CD4-positive, alpha-beta T cell treated with Interleukin-6 for 4 hours (primary cell): Measurements from ENCODE around the gene CHL1.

ENCODE experiments used
- DNase-seq: peaks from one replicate; pipeline ENCODE4 v3.0.0-alpha.2; 2020; ENCODE audit warnings: mixed read lengths

CHL1 gene

GRCh38 chr3:217099-217813, 20.7 kb downstream of the CHL1 start:
- no peak for DNase-seq

- no peak for DNase-seq
Measured at GRCh38 chr3:217948-218347, 21.4 kb downstream of the CHL1 start.

DNA sequence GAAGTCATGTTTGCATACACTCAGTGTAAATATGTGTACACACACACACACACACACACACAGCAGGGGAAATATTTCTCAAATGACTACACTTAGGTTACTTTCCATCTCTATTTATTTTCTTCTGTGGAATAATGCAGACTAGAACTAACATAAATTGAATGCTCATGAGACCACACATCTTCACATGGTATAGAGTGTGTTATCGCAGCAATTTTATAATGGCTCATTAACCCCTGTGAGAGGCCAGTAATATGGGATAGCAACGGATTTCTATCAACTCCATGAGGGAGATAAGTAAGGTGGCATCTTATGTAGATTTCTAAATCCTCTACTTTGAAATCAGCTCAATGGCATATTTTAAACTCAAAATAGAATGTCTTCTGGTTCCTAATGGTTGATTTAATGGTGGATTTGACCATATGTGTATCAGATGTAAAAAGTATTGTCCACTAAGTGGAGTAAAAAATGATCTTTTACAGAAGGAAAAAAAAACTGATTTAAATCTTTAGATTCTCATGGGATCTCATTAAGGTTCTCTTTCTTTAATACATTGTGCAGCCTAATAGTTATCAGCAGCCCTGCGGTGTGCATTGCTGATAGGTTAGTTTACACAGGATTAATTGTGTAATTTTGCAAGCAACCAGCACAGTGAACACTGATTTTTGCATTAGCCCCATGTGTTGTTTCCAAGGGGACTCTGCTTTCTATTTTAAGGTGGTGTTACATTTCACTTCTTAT, 32.0 kb downstream of the CHL1 start:
- DNase-seq = no peak

GRCh38 chr3:229183-229661, 32.7 kb downstream of the CHL1 start:
- DNase-seq = no peak

DNA sequence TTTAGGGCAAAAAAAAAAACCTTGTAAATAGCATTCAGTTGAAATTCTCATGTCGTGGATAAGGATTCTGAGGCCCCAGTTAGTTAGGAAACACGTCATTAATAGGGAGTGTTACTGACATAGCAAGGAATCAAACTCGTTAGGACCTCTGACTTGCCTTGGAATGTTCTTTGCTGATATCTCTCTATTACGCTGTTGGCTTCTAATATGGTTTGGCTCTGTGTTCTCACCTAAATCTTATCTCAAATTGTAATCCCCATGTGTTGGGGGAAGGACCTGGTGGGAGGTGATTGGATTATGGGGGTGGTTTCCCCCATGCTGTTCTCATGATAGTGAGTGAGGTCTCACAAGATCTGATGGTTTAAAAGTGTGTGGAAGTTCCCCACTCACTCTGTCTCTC, 40.3 kb downstream of the CHL1 start:
- no peak for DNase-seq

- no peak for DNase-seq
Measured at GRCh38 chr3:242602-243355, 46.2 kb downstream of the CHL1 start.

GRCh38 chr3:243356-243725, 46.8 kb downstream of the CHL1 start:
- DNase-seq = no peak

DNA sequence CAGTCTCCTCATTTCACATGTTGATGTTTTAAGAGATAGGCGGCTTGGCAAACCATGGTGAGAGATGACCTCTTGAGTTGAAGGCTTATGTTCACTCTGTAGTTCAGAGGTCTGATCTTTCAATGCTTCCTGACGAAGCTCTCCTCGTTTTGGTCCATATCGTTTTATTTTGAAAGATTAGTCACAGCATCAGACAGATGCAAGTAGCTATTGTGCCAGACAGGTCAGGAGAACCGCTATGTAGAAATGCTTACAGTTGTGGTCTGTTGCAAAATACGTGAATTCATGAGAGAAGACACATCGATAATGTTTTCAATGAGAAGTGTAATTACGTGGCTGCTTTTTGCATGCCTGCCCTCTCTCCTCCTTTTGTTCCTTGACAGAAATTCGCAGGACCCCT, 47.5 kb downstream of the CHL1 start:
- DNase-seq = no peak

DNA sequence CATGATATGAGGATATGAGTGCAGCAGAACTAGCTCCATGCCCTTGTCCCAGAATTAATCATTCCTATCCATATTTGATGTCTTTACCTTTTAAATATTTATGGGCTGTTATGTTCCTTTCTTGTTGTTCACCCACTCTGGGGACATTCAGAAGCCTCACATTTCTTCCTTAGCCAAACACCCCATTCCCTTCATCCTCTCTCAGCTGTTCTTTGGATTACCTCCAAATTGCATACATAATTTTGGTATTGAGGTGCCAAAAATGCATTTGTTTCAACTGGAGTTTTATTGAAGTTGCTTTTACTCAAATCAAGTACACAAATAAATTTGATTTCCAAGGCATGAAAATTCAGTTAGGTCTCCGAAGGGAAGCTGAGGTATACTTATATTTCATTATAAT, 51.4 kb downstream of the CHL1 start:
- no peak for DNase-seq

DNA sequence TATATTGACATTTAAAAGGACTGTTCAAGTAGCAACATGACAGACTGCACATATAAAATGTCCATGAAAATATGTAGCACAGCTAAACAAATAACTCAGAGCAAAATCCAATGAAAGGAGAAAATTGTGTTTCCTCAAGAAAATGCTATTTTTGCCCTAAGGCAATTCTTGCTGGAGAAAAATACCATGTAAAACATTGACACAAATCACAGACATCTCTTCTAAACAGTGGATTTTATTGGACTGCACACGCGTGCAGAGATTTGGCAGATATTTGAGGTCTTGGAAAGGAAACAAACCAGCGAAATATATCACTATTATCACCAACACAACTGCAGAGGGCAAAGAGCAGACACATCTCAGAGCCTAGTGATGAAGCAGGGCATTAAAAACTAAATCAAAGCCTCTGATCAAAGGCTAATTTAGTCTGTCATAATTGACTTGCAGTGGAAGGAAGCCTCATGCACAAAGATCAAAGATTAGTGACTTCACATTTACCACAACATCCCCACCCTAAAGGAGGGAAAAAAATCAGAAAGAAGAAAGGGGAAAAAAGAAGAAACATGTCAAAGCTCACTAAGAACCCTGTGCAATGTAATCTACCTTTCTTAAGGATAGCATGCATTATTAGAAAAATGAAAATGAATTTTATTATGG, 52.4 kb downstream of the CHL1 start:
- DNase-seq = no peak

- DNase-seq = no peak
Measured at GRCh38 chr3:249587-250262, 53.2 kb downstream of the CHL1 start.

GRCh38 chr3:256501-256900, 59.9 kb downstream of the CHL1 start:
- DNase-seq = no peak

DNA sequence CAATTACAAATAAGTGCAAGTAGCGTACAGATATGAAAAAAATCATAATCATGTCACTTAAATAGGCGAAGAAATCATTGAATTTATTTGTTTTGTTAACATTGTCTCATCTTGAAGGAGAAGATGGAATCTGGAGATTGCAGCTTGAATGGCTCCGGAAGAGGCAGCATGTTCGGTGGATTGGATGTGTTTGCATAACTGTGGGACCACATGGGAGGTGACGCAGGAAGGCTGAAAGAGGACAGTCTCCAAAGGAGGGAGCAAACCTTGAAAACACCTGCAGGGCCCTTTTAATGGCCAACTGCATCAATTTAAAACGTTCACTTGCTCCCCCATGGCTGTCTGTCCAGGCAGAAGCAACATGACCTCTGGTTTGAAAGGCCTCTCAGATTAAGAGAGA, 61.3 kb downstream of the CHL1 start:
- DNase-seq = no peak

DNA sequence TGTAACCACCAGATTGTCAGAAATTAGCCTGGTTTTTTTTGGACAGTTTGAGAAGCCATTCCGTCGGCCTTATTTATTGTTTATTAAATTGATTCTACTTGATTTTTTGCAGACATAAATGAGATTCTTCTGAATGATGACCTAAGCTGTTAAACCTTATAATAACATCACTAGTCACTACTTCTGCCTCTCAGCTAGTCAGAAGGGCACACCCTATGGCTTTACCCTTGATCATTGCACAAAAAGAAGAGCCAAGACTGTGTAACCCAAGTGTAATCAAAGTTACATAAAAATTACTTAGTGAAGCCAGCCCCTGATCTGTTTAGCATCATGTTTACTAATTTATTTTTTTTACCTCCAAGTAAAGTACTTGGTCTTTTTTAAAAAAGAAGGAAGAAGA, 64.3 kb downstream of the CHL1 start:
- DNase-seq = no peak

DNA sequence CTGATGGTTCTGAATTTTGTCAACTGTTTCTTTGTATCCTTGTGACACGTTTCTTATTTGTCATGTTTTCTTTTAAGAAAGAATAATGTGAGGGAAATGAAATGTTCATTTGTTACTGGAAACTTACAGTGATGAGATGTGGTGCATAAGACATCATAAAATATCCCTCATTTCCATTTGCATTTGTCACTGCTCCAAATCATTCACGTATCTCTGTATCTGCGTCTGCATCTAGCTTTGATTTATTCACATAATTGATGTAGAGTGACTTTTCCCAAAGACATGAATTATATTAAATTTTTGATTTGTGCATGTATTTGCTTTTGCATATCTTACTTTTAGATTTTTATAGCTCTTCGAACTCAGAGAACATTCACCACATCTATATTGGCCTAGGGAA, 66.8 kb downstream of the CHL1 start:
- no peak for DNase-seq

- DNase-seq = no peak
Measured at GRCh38 chr3:264394-265156, 68.0 kb downstream of the CHL1 start.

GRCh38 chr3:267101-267500, 70.5 kb downstream of the CHL1 start:
- no peak for DNase-seq

DNA sequence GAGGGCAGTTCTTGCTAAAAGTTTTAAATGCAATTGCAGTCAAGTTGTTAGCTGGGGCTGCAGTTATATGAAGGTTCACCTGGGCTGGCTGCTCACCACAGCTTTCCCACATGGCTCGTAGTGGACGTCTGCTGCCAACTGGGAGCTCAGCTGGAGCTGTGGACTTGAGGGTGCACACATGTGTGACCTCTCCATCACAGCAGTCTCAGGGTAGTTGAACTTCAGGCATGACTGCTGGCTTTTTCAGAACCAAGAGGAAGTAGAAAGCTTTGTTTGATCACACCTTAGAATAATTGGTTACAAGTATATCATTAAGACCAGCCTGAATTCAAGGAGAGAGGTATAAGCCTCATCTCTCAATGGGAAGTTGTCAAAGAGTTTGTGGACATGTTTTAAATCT, 74.1 kb downstream of the CHL1 start:
- DNase-seq = no peak

DNA sequence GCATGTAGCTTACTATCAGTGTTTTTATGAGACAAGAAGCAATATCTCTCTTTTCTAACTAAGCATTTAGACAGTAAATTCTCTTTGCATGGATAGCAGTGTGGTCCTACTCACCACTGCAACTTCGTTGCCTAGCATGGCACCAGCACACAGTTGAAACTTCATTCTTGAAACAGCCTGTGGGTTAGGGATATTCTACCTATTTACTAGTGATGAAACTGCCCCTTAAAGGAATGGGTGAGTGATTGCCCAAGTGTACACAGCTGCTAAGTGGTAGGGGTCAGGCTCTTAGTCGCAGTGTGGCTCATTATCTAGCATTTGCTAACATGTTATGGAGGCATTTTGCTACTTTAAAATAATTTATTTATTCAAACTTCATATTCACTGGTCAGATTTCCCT, 78.4 kb downstream of the CHL1 start:
- no peak for DNase-seq

DNA sequence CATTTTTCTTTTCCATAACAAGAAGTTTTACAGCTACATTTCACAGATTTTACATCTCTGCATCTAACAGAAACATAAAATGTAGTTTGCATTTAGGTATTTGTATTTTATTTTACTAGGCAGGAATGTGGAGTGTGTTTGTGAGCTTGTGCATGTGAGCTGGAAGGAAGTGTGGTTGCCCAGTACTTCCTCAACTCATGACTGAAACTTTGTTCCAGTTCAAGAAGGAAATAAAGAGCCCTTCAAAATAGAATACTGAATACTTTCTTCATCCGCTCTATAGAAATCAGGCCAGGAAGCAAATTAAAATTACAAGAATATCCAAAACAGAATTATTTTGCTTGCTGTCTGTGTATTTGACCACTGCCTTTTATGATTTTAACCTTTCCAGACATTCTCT, 81.3 kb downstream of the CHL1 start:
- no peak for DNase-seq

- no peak for DNase-seq
Measured at GRCh38 chr3:278300-279064, 81.9 kb downstream of the CHL1 start.
